Measurements from ENCODE around the gene CD80. TPM values are rescaled to one million over a fixed set of nuclear protein-coding genes. Genes with fewer than 3 reads are reported as not detected.

The CD80 gene
- total RNA-seq, 1 experiment from 2014 or later: not detected

DNA sequence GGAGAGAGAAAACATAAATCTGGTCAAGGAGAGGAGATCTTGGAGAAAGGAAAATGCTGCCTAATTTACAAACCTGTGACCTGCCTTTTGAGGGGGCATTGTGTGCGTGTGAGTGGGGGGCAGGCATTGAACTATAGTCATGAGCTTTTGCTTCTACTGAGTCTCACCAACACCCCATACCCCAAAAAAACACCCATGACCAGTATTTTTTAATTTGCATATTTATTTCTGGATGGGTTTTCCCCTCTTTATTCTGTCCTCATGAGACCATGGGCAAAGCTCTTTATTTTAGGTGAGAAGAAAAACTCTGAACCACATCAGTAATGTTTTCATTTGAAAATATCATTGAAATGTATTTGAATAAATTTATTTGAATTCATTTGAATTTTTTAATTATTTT, 20.6 kb downstream of the CD80 start:
- no peak for DNase-seq (ENCODE audit: low spot score)
- Histone ChIP-seq H3K4me3 (ENCODE audit: low read depth, low read length, poor library complexity, severe bottlenecking) (no peak overlapping the region), H3K36me3 (ENCODE audit: insufficient read depth, low read length, poor library complexity, severe bottlenecking) (no peaks in the 10 kb centered on the region), H3K27ac (ENCODE audit: low read depth, low read length, poor library complexity, severe bottlenecking) (no peak overlapping the region), H3K4me1 (ENCODE audit: insufficient read depth, low read length, poor library complexity, severe bottlenecking) (no peaks in the 10 kb centered on the region), H3K27me3 (replicated peaks; ENCODE audit: insufficient read depth, low read depth, low read length, poor library complexity) (no peaks in the 10 kb centered on the region), H3K9me3 (ENCODE audit: low read depth, low read length, poor library complexity, severe bottlenecking) (no peaks in the 10 kb centered on the region)
- TF ChIP-seq, protein P1, sequence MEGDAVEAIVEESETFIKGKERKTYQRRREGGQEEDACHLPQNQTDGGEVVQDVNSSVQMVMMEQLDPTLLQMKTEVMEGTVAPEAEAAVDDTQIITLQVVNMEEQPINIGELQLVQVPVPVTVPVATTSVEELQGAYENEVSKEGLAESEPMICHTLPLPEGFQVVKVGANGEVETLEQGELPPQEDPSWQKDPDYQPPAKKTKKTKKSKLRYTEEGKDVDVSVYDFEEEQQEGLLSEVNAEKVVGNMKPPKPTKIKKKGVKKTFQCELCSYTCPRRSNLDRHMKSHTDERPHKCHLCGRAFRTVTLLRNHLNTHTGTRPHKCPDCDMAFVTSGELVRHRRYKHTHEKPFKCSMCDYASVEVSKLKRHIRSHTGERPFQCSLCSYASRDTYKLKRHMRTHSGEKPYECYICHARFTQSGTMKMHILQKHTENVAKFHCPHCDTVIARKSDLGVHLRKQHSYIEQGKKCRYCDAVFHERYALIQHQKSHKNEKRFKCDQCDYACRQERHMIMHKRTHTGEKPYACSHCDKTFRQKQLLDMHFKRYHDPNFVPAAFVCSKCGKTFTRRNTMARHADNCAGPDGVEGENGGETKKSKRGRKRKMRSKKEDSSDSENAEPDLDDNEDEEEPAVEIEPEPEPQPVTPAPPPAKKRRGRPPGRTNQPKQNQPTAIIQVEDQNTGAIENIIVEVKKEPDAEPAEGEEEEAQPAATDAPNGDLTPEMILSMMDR (conservative IDR thresholded peaks at IDR 0.05; ENCODE audit: low read depth, low read length): no peak
- TF ChIP-seq EZH2 (IDR thresholded peaks at IDR 0.05; ENCODE audit: borderline replicate concordance, low read depth, low read length, poor library complexity, severe bottlenecking): no peak
- ChIA-PET POLR2A (ENCODE audit: low non-redundant PET) (no interaction called here), CTCF (no interaction called here)
- intact Hi-C loops (cut with micrococcal nuclease; ENCODE audit: unreplicated experiment): no loop called here
- BruUV-seq (replicated peaks): no TSS peak

DNA sequence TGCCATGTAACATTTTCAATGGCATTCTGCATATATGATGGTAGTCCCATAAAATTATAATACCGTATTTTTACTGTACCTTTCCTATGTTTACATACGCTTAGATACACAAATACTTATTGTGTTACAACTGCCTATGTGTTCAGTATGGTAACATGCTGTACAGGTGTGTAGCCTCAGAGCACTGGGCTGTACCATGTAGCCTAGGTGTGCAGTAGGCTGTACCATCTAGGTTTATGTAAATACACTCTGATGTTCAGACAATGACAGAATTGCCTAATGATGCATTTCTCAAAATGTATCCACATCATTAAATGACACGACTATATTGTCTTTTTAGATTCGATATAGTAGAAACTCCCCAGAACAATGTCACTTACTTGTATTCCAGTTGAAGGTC, 22.7 kb downstream of the CD80 start:
- H3K9me3 ChIP-seq (ENCODE audit: low read depth, low read length, poor library complexity, severe bottlenecking): no peaks in the 10 kb centered on the region
- no peak overlapping the region for H3K4me3 ChIP-seq (ENCODE audit: low read depth, low read length, poor library complexity, severe bottlenecking)
- TF ChIP-seq, protein P1 (conservative IDR thresholded peaks at IDR 0.05; ENCODE audit: low read depth, low read length): no peak
- TF ChIP-seq EZH2 (IDR thresholded peaks at IDR 0.05; ENCODE audit: borderline replicate concordance, low read depth, low read length, poor library complexity, severe bottlenecking): no peak
- ChIA-PET CTCF (no interaction called here), POLR2A (ENCODE audit: low non-redundant PET) (no interaction called here)
- H3K27me3 ChIP-seq (replicated peaks; ENCODE audit: insufficient read depth, low read depth, low read length, poor library complexity): no peaks in the 10 kb centered on the region
- no peak for DNase-seq (ENCODE audit: low spot score)
- intact Hi-C loops (cut with micrococcal nuclease; ENCODE audit: unreplicated experiment): no loop called here
- H3K4me1 ChIP-seq (ENCODE audit: insufficient read depth, low read length, poor library complexity, severe bottlenecking): no peaks in the 10 kb centered on the region
- no TSS peak for BruUV-seq (replicated peaks)
- H3K27ac ChIP-seq (ENCODE audit: low read depth, low read length, poor library complexity, severe bottlenecking): no peak overlapping the region
- H3K36me3 ChIP-seq (ENCODE audit: insufficient read depth, low read length, poor library complexity, severe bottlenecking): no peaks in the 10 kb centered on the region

GRCh38 chr3:119534296-119534695, 25.1 kb downstream of the CD80 start:
- no peaks in the 10 kb centered on the region for H3K9me3 ChIP-seq (ENCODE audit: low read depth, low read length, poor library complexity, severe bottlenecking)
- no peak overlapping the region for H3K4me3 ChIP-seq (ENCODE audit: low read depth, low read length, poor library complexity, severe bottlenecking)
- DNase-seq (ENCODE audit: low spot score): no peak
- ChIA-PET POLR2A (ENCODE audit: low non-redundant PET) (no interaction called here), CTCF (no interaction called here)
- no peaks in the 10 kb centered on the region for H3K4me1 ChIP-seq (ENCODE audit: insufficient read depth, low read length, poor library complexity, severe bottlenecking)
- no TSS peak for BruUV-seq (replicated peaks)
- intact Hi-C loops (cut with micrococcal nuclease; ENCODE audit: unreplicated experiment): no loop called here
- no peak overlapping the region for H3K27ac ChIP-seq (ENCODE audit: low read depth, low read length, poor library complexity, severe bottlenecking)
- no peaks in the 10 kb centered on the region for H3K27me3 ChIP-seq (replicated peaks; ENCODE audit: insufficient read depth, low read depth, low read length, poor library complexity)
- no peaks in the 10 kb centered on the region for H3K36me3 ChIP-seq (ENCODE audit: insufficient read depth, low read length, poor library complexity, severe bottlenecking)
- TF ChIP-seq EZH2 (IDR thresholded peaks at IDR 0.05; ENCODE audit: borderline replicate concordance, low read depth, low read length, poor library complexity, severe bottlenecking): no peak

- POLR2A ChIA-PET (ENCODE audit: low non-redundant PET): no interaction called here
- Histone ChIP-seq H3K27ac (ENCODE audit: low read depth, low read length, poor library complexity, severe bottlenecking) (no peak overlapping the region), H3K4me3 (ENCODE audit: low read depth, low read length, poor library complexity, severe bottlenecking) (no peak overlapping the region), H3K4me1 (ENCODE audit: insufficient read depth, low read length, poor library complexity, severe bottlenecking) (no peaks in the 10 kb centered on the region), H3K27me3 (replicated peaks; ENCODE audit: insufficient read depth, low read depth, low read length, poor library complexity) (no peaks in the 10 kb centered on the region), H3K36me3 (ENCODE audit: insufficient read depth, low read length, poor library complexity, severe bottlenecking) (no peaks in the 10 kb centered on the region), H3K9me3 (ENCODE audit: low read depth, low read length, poor library complexity, severe bottlenecking) (no peaks in the 10 kb centered on the region)
- intact Hi-C loops (cut with micrococcal nuclease; ENCODE audit: unreplicated experiment): no loop called here
- CTCF ChIA-PET: no interaction called here
- no peak for DNase-seq (ENCODE audit: low spot score)
- TF ChIP-seq EZH2 (IDR thresholded peaks at IDR 0.05; ENCODE audit: borderline replicate concordance, low read depth, low read length, poor library complexity, severe bottlenecking): no peak
- TF ChIP-seq, protein P1 (conservative IDR thresholded peaks at IDR 0.05; ENCODE audit: low read depth, low read length): no peak
- no TSS peak for BruUV-seq (replicated peaks)
Measured at GRCh38 chr3:119531151-119531550, 28.3 kb downstream of the CD80 start.
